ENCODE measurements around the gene RFK. TPM values are rescaled to one million over a fixed set of nuclear protein-coding genes. Genes with fewer than 3 reads are reported as not detected.

RFK gene
- total RNA-seq, 1 donor from 2014 or later, result 7.7 TPM

- H3K27ac Mint-ChIP-seq, result no peak overlapping the region
- intact Hi-C loops (cut with micrococcal nuclease), result no loop called here
- CTCF ChIA-PET, result interaction anchor here (1.2 kb wide), 1 partner anchor 224 kb away, joined by 4 read pairs; no protein-coding TSS in a partner anchor
Observed at GRCh38 chr9:76433836-76434235, 39.6 kb upstream of the RFK start.

DNA sequence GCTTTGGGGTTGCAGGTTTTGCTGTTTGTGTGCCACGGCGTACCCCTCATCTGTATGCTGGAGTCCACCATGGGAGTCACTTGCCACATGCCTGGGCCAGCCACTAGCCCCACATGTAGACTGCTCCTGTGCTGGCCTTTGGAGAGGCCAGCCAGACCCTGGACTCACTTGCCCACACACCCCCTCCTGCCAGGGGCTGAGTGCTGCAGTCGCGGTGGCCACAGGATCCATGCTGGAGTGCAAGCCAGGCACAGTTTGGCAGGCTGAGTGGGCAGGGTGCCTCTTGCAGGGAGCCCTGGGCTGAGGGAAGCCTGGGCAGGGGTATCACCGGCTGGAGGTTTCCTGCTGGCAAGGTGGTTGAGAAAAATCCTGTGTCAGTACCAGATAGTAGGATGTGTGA lies 39.2 kb upstream of the RFK start:
- no peaks in the 10 kb centered on the region for H3K4me1 Mint-ChIP-seq
- ChIA-PET POLR2A (no interaction called here), CTCF (interaction anchor here (1.2 kb wide), 1 partner anchor 225 kb away, joined by 4 read pairs; no protein-coding TSS in a partner anchor)
- no peaks in the 10 kb centered on the region for H3K9me3 Mint-ChIP-seq
- H3K36me3 Mint-ChIP-seq (ENCODE audit: low read depth), result no peaks in the 10 kb centered on the region
- no peaks in the 10 kb centered on the region for H3K27me3 Mint-ChIP-seq
- ATAC-seq (ENCODE audit: low read depth), result no peak
- H3K4me3 Mint-ChIP-seq, result no peak overlapping the region
- no peak overlapping the region for H3K27ac Mint-ChIP-seq
- intact Hi-C loops (cut with micrococcal nuclease), result no loop called here
- TF ChIP-seq, protein P1, sequence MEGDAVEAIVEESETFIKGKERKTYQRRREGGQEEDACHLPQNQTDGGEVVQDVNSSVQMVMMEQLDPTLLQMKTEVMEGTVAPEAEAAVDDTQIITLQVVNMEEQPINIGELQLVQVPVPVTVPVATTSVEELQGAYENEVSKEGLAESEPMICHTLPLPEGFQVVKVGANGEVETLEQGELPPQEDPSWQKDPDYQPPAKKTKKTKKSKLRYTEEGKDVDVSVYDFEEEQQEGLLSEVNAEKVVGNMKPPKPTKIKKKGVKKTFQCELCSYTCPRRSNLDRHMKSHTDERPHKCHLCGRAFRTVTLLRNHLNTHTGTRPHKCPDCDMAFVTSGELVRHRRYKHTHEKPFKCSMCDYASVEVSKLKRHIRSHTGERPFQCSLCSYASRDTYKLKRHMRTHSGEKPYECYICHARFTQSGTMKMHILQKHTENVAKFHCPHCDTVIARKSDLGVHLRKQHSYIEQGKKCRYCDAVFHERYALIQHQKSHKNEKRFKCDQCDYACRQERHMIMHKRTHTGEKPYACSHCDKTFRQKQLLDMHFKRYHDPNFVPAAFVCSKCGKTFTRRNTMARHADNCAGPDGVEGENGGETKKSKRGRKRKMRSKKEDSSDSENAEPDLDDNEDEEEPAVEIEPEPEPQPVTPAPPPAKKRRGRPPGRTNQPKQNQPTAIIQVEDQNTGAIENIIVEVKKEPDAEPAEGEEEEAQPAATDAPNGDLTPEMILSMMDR (IDR thresholded peaks at IDR 0.05), result no peak
- DNase-seq, result no peak

More at GRCh38 chr9:76433836-76434235, 39.6 kb upstream of the RFK start:
- Mint-ChIP-seq H3K9me3 (no peaks in the 10 kb centered on the region), H3K27me3 (no peaks in the 10 kb centered on the region), H3K4me1 (no peaks in the 10 kb centered on the region), H3K36me3 (ENCODE audit: low read depth) (no peaks in the 10 kb centered on the region), H3K4me3 (no peak overlapping the region)
- POLR2A ChIA-PET, result no interaction called here
- TF ChIP-seq, protein P1 (IDR thresholded peaks at IDR 0.05), result no peak
- no peak for ATAC-seq (ENCODE audit: low read depth)
- DNase-seq, result no peak

- Mint-ChIP-seq H3K27ac (no peak overlapping the region), H3K4me1 (no peaks in the 10 kb centered on the region), H3K9me3 (no peaks in the 10 kb centered on the region), H3K36me3 (ENCODE audit: low read depth) (no peaks in the 10 kb centered on the region), H3K4me3 (no peak overlapping the region), H3K27me3 (no peaks in the 10 kb centered on the region)
- DNase-seq (no peak), ATAC-seq (ENCODE audit: low read depth) (no peak)
- intact Hi-C loops (cut with micrococcal nuclease), result no loop called here
- POLR2A ChIA-PET, result no interaction called here
- TF ChIP-seq, protein P1 (IDR thresholded peaks at IDR 0.05), result no peak
- CTCF ChIA-PET, result no interaction called here
Observed at GRCh38 chr9:76431601-76432000, 37.4 kb upstream of the RFK start.

DNA sequence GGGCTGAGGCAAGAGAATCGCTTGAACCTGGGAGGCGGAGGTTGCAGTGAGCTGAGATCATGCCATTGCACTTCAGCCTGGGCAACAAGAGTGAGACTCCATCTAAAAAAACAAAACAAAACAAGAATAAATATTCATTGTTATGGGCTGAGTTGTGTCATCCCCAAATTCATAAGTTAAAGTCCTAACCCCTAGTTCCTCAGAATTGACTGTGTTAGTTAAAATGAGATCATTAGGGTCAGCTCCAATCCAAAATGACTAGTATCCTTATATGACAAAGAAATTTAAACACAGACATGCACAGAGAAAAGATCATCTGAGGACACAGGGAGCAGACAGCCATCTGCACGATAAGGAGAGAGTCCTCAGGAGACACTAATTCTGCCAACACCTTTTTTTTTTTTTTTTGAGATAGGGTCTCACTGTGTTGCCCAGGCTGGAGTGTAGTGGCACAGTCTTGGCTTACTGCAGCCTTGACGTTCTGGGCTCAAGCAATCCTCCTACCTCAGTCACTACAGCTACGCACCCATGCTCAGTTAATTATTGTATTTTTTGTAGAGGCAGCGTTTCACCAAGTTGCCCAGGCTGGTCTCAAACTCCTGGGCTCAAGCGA lies 32.7 kb upstream of the RFK start:
- H3K4me1 Mint-ChIP-seq, result no peaks in the 10 kb centered on the region
- no peaks in the 10 kb centered on the region for H3K9me3 Mint-ChIP-seq
- ChIA-PET CTCF (no interaction called here), POLR2A (no interaction called here)
- H3K36me3 Mint-ChIP-seq (ENCODE audit: low read depth), result no peaks in the 10 kb centered on the region
- no peaks in the 10 kb centered on the region for H3K27me3 Mint-ChIP-seq
- intact Hi-C loops (cut with micrococcal nuclease), result no loop called here
- TF ChIP-seq, protein P1 (IDR thresholded peaks at IDR 0.05), result no peak
- H3K4me3 Mint-ChIP-seq, result no peak overlapping the region
- H3K27ac Mint-ChIP-seq, result no peak overlapping the region
- no peak for DNase-seq
- no peak for ATAC-seq (ENCODE audit: low read depth)

DNA sequence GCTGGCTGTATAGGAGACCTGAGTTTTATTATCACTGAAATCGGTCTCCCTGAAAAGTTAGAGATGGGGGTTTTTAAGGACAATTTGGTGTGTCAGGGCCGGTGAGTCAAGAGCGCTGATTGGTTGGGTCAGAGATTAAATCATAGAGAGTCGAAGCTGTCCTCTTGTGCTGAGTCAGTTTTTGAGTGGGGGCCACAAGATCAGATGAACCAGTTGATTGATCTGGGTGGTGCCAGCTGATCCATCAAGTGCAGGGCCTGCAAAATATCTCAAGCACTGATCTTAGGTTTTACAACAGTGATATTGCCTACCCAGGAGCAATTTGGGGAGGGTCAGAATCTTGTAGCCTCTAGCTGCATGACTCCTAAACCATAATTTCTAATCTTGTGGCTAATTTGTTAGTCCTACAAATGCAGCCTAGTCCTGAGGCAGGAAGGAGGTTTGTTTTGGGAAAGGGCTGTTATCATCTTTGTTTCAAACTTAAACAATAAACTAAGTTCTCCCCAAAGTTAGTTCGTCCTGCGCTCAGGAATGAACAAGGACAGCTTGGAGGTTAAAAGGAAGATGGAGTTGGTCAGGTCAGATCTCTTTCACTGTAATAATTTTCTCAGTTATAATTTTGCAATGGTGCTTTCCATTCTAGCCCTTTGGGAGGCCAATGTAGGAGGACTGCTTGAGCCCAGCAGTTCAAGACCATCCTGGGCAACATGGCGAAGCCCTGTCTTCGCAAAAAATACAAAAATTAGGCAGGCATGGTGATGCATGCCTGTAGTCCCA lies 31.6 kb upstream of the RFK start:
- no peak overlapping the region for H3K4me3 Mint-ChIP-seq
- no peaks in the 10 kb centered on the region for H3K9me3 Mint-ChIP-seq
- ATAC-seq (ENCODE audit: low read depth), result no peak
- intact Hi-C loops (cut with micrococcal nuclease), result no loop called here
- no peaks in the 10 kb centered on the region for H3K27me3 Mint-ChIP-seq
- ChIA-PET CTCF (no interaction called here), POLR2A (no interaction called here)
- TF ChIP-seq, protein P1 (IDR thresholded peaks at IDR 0.05), result no peak
- H3K4me1 Mint-ChIP-seq, result no peaks in the 10 kb centered on the region
- H3K36me3 Mint-ChIP-seq (ENCODE audit: low read depth), result no peaks in the 10 kb centered on the region
- no peak for DNase-seq
- H3K27ac Mint-ChIP-seq, result no peak overlapping the region

All from activated B cell treated with CpG ODN at 0.5 μM for 24 hours (primary cell).